Thyroid gland (tissue), 4 donors: ENCODE results near the gene SMARCAD1.

Experiments used
- POLR2A ChIP-seq, 2 donors: fragments of 450-650 bp; IDR thresholded peaks; one replicate each; pipeline ENCODE4 v1.6.1; 2017; ENCODE audit warnings: antibody characterized with exemption in 2 of 2, mild to moderate bottlenecking in 2 of 2, moderate library complexity in 1 of 2
- TF ChIP-seq, protein P1 (sequence below), 6 experiments: fragments of 200-600 bp in 3 of 6; fragments of 450-650 bp in 3 of 6; sonication (generic) in 3 of 6; IDR thresholded peaks; one replicate each; pipeline ENCODE4 v1.5.1; 2016 to 2019; ENCODE audit warnings: antibody characterized with exemption in 6 of 6, mild to moderate bottlenecking in 2 of 6, inconsistent platforms in 1 of 6, moderate library complexity in 1 of 6

- TF ChIP-seq, protein P1, sequence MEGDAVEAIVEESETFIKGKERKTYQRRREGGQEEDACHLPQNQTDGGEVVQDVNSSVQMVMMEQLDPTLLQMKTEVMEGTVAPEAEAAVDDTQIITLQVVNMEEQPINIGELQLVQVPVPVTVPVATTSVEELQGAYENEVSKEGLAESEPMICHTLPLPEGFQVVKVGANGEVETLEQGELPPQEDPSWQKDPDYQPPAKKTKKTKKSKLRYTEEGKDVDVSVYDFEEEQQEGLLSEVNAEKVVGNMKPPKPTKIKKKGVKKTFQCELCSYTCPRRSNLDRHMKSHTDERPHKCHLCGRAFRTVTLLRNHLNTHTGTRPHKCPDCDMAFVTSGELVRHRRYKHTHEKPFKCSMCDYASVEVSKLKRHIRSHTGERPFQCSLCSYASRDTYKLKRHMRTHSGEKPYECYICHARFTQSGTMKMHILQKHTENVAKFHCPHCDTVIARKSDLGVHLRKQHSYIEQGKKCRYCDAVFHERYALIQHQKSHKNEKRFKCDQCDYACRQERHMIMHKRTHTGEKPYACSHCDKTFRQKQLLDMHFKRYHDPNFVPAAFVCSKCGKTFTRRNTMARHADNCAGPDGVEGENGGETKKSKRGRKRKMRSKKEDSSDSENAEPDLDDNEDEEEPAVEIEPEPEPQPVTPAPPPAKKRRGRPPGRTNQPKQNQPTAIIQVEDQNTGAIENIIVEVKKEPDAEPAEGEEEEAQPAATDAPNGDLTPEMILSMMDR (IDR thresholded peaks at IDR 0.05) = no peak
- TF ChIP-seq POLR2A (IDR thresholded peaks at IDR 0.05) = no peak
These were observed 37.8 kb upstream of the SMARCAD1 start for GRCh38 chr4:94169803-94170372.
